Central memory CD8-positive, alpha-beta T cell (primary cell): ENCODE results near the gene SEMA4D.

Source experiments
- ATAC-seq: fragments of 150-1000 bp; cut with Tn5 transposase; replicated peaks from 2 replicates; pipeline ENCODE4 v1.10.0; 2022; ENCODE audit warnings: mild to moderate bottlenecking, moderate FRiP score, moderate number of reproducible peaks; ENCODE audit not compliant: poor library complexity, severe bottlenecking; ENCODE audit errors: extremely low read depth
- DNase-seq, 2 donors: peaks; one replicate each; pipeline ENCODE4 v3.0.0; 2021; ENCODE audit warnings: low spot score in 2 of 2
- H3K27ac Mint-ChIP-seq: one replicate; pipeline ENCODE4 v1.8.0; 2022; ENCODE audit warnings: low read depth, mild to moderate bottlenecking, moderate library complexity, mixed read lengths
- H3K27me3 Mint-ChIP-seq: one replicate; pipeline ENCODE4 v1.8.0; 2022; ENCODE audit warnings: mixed read lengths
- H3K36me3 Mint-ChIP-seq: one replicate; pipeline ENCODE4 v1.8.0; 2022; ENCODE audit warnings: mild to moderate bottlenecking, moderate library complexity, mixed read lengths; ENCODE audit not compliant: insufficient read depth
- H3K4me1 Mint-ChIP-seq: one replicate; pipeline ENCODE4 v1.8.0; 2022; ENCODE audit warnings: mixed read lengths
- H3K4me3 Mint-ChIP-seq: one replicate; pipeline ENCODE4 v1.8.0; 2022; ENCODE audit warnings: mild to moderate bottlenecking, moderate library complexity, mixed read lengths
- H3K9me3 Mint-ChIP-seq: one replicate; pipeline ENCODE4 v1.8.0; 2022; ENCODE audit warnings: mixed read lengths

SEMA4D gene

GRCh38 chr9:89448821-89449220 lies 49.1 kb downstream of the SEMA4D start:
- Mint-ChIP-seq H3K4me1 (peaks cover 87% of the 10 kb centered on the region), H3K27ac (peak overlapping the region; percentile 90), H3K27me3 (no peaks in the 10 kb centered on the region), H3K9me3 (no peaks in the 10 kb centered on the region), H3K36me3 (peaks cover 56% of the 10 kb centered on the region), H3K4me3 (peak overlapping the region; percentile 66)
- ATAC-seq (no peak), DNase-seq (no peak)

- Mint-ChIP-seq H3K36me3 (peaks cover 55% of the 10 kb centered on the region), H3K4me1 (peaks cover 91% of the 10 kb centered on the region), H3K27ac (peak overlapping the region; percentile 90), H3K4me3 (peak overlapping the region; percentile 66), H3K9me3 (no peaks in the 10 kb centered on the region), H3K27me3 (no peaks in the 10 kb centered on the region)
- peak; percentile 43 to 66 for DNase-seq
- peak; percentile 80 for ATAC-seq
Measured at GRCh38 chr9:89448381-89448780, 49.5 kb downstream of the SEMA4D start.

GRCh38 chr9:89447416-89447815 lies 50.5 kb downstream of the SEMA4D start:
- DNase-seq (no peak), ATAC-seq (no peak)
- H3K4me1 Mint-ChIP-seq, result peaks cover 84% of the 10 kb centered on the region
- H3K9me3 Mint-ChIP-seq, result no peaks in the 10 kb centered on the region
- peak overlapping the region; percentile 90 for H3K27ac Mint-ChIP-seq
- peaks cover 49% of the 10 kb centered on the region for H3K36me3 Mint-ChIP-seq
- peak overlapping the region; percentile 49 for H3K4me3 Mint-ChIP-seq
- no peaks in the 10 kb centered on the region for H3K27me3 Mint-ChIP-seq

- H3K27me3 Mint-ChIP-seq, result no peaks in the 10 kb centered on the region
- H3K36me3 Mint-ChIP-seq, result peaks cover 48% of the 10 kb centered on the region
- DNase-seq, result no peak
- no peak for ATAC-seq
- H3K4me1 Mint-ChIP-seq, result peaks cover 88% of the 10 kb centered on the region
- H3K4me3 Mint-ChIP-seq, result peak overlapping the region; percentile 49
- H3K27ac Mint-ChIP-seq, result peak overlapping the region; percentile 90
- H3K9me3 Mint-ChIP-seq, result no peaks in the 10 kb centered on the region
Measured at GRCh38 chr9:89446961-89447310, 51.0 kb downstream of the SEMA4D start.

GRCh38 chr9:89446261-89446960 lies 51.5 kb downstream of the SEMA4D start:
- ATAC-seq (no peak), DNase-seq (no peak)
- Mint-ChIP-seq H3K9me3 (no peaks in the 10 kb centered on the region), H3K4me1 (peaks cover 88% of the 10 kb centered on the region), H3K4me3 (peak overlapping the region; percentile 58), H3K27ac (peak overlapping the region; percentile 89), H3K36me3 (peaks cover 47% of the 10 kb centered on the region), H3K27me3 (no peaks in the 10 kb centered on the region)

GRCh38 chr9:89445801-89446251 lies 52.1 kb downstream of the SEMA4D start:
- ATAC-seq, result no peak
- H3K9me3 Mint-ChIP-seq, result no peaks in the 10 kb centered on the region

GRCh38 chr9:89444925-89445765 lies 52.8 kb downstream of the SEMA4D start:
- Mint-ChIP-seq H3K36me3 (peaks cover 49% of the 10 kb centered on the region), H3K9me3 (no peaks in the 10 kb centered on the region), H3K4me3 (peak overlapping the region; percentile 58), H3K4me1 (peaks cover 92% of the 10 kb centered on the region), H3K27ac (peak overlapping the region; percentile 89), H3K27me3 (no peaks in the 10 kb centered on the region)
- DNase-seq (no peak), ATAC-seq (no peak)

More at GRCh38 chr9:89445801-89446251, 52.1 kb downstream of the SEMA4D start:
- Mint-ChIP-seq H3K4me1 (peaks cover 89% of the 10 kb centered on the region), H3K27ac (peak overlapping the region; percentile 89), H3K4me3 (peak overlapping the region; percentile 58), H3K36me3 (peaks cover 51% of the 10 kb centered on the region), H3K27me3 (no peaks in the 10 kb centered on the region)
- no peak for DNase-seq

GRCh38 chr9:89444274-89444673 lies 53.6 kb downstream of the SEMA4D start:
- peaks cover 92% of the 10 kb centered on the region for H3K4me1 Mint-ChIP-seq
- peak; percentile 89 for ATAC-seq
- H3K27ac Mint-ChIP-seq, result peak overlapping the region; percentile 89
- H3K4me3 Mint-ChIP-seq, result peak overlapping the region; percentile 58
- no peaks in the 10 kb centered on the region for H3K27me3 Mint-ChIP-seq
- peak; percentile 47 to 70 for DNase-seq
- H3K9me3 Mint-ChIP-seq, result no peaks in the 10 kb centered on the region
- H3K36me3 Mint-ChIP-seq, result peaks cover 49% of the 10 kb centered on the region

GRCh38 chr9:89442981-89443814 lies 54.7 kb downstream of the SEMA4D start:
- peak overlapping the region; percentile 32 for H3K27ac Mint-ChIP-seq
- no peak for ATAC-seq
- DNase-seq, result no peak
- H3K4me1 Mint-ChIP-seq, result peaks cover 83% of the 10 kb centered on the region
- H3K4me3 Mint-ChIP-seq, result no peak overlapping the region
- peaks cover 45% of the 10 kb centered on the region for H3K36me3 Mint-ChIP-seq
- H3K9me3 Mint-ChIP-seq, result no peaks in the 10 kb centered on the region
- no peaks in the 10 kb centered on the region for H3K27me3 Mint-ChIP-seq

GRCh38 chr9:89442501-89442978 lies 55.4 kb downstream of the SEMA4D start:
- peaks cover 83% of the 10 kb centered on the region for H3K4me1 Mint-ChIP-seq
- ATAC-seq (no peak), DNase-seq (no peak)
- H3K27me3 Mint-ChIP-seq, result no peaks in the 10 kb centered on the region
- no peaks in the 10 kb centered on the region for H3K9me3 Mint-ChIP-seq
- peaks cover 48% of the 10 kb centered on the region for H3K36me3 Mint-ChIP-seq
- no peak overlapping the region for H3K4me3 Mint-ChIP-seq
- peak overlapping the region; percentile 32 for H3K27ac Mint-ChIP-seq

- Mint-ChIP-seq H3K27ac (peak overlapping the region; percentile 32), H3K9me3 (no peaks in the 10 kb centered on the region), H3K36me3 (peaks cover 47% of the 10 kb centered on the region), H3K4me1 (peaks cover 83% of the 10 kb centered on the region), H3K4me3 (no peak overlapping the region), H3K27me3 (no peaks in the 10 kb centered on the region)
- no peak for ATAC-seq
- DNase-seq, result no peak
Measured at GRCh38 chr9:89441986-89442385, 55.9 kb downstream of the SEMA4D start.

- ATAC-seq, result no peak
- no peaks in the 10 kb centered on the region for H3K27me3 Mint-ChIP-seq
- peaks cover 47% of the 10 kb centered on the region for H3K36me3 Mint-ChIP-seq
- H3K4me3 Mint-ChIP-seq, result no peak overlapping the region
- H3K27ac Mint-ChIP-seq, result peak overlapping the region; percentile 67
- no peaks in the 10 kb centered on the region for H3K9me3 Mint-ChIP-seq
- H3K4me1 Mint-ChIP-seq, result peaks cover 83% of the 10 kb centered on the region
- DNase-seq, result no peak
Measured at GRCh38 chr9:89441655-89441970, 56.3 kb downstream of the SEMA4D start.
